Cerebellar nuclear complex (tissue), 1 donor: ENCODE data around the gene MAP4K4.
"Not testable (repeated sequence)": the region's sequence is repeated elsewhere in the genome, so short reads cannot be mapped to it uniquely, and the experiment has no call there.

Experiments used
- DNase-seq, 2 experiments: peaks; one replicate each; lab custom pipeline; 2025; lab: John Stamatoyannopoulos, UW

MAP4K4 gene

GRCh38 chr2:101921953-101922325 lies 224.4 kb downstream of the MAP4K4 start:
- DNase-seq, result no peak

GRCh38 chr2:101924311-101924710 lies 226.8 kb downstream of the MAP4K4 start:
- DNase-seq, result not testable (repeated sequence)

GRCh38 chr2:101930019-101930418 lies 232.5 kb downstream of the MAP4K4 start:
- DNase-seq, result no peak

GRCh38 chr2:101930847-101931246 lies 233.3 kb downstream of the MAP4K4 start:
- DNase-seq, result no peak

- DNase-seq, result no peak
Observed at GRCh38 chr2:101931402-101931801, 233.9 kb downstream of the MAP4K4 start.

DNA sequence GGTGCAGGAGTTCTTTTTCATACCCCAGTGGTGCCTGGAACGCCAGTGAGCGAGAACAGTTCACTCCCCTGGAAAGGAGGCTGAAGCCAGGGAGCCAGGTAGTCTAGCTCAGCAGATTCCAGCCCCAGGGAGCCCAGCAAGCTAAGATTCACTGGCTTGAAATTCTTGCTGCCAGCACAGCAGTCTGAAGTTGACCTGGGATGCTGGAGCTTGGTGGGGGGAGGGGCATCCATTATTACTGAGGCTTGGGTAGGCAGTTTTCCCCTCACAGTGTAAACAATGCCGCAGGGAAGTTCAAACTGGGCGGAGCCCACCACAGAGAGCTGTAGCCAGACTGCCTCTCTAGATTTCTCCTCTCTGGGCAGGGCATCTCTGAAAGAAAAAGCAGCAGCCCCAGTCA lies 238.3 kb downstream of the MAP4K4 start:
- DNase-seq, result not testable (repeated sequence)

- no peak for DNase-seq
Observed at GRCh38 chr2:101942851-101943250, 245.3 kb downstream of the MAP4K4 start.
